ELF-1 (cell line): ENCODE measurements around the gene ARHGAP25.

ENCODE experiments used
- DNase-seq: peaks from one replicate; pipeline ENCODE4 v3.0.0-alpha.2; 2016; ENCODE audit warnings: low read depth, low spot score

Gene ARHGAP25

DNA sequence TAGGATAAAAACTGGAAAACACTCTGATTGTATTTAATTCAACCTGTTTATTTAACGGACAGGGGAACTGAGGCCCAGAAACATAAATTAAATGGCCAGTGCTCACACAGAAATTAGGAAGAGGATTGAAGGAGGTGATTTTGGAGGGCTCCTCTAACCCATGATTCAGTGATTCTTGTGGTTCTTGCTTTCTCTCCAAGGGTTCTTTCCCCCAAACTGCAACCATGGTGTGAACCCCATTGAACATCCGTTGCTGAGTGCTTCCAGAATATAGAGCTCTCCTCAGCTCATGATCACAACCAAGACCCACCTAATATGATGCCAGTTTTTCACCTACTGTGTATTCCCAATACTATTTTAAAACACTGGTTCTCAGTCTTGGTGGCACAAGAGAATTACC, 95.1 kb downstream of the ARHGAP25 start:
- no peak for DNase-seq

- DNase-seq, result no peak
These were observed 97.1 kb downstream of the ARHGAP25 start for GRCh38 chr2:68831686-68832232.

- peak; percentile 30 for DNase-seq
These were observed 97.7 kb downstream of the ARHGAP25 start for GRCh38 chr2:68832233-68832869.

- DNase-seq, result no peak
These were observed 98.6 kb downstream of the ARHGAP25 start for GRCh38 chr2:68833162-68833561.

GRCh38 chr2:68834737-68835376, 100.2 kb downstream of the ARHGAP25 start:
- no peak for DNase-seq

GRCh38 chr2:68835621-68836020, 101.0 kb downstream of the ARHGAP25 start:
- DNase-seq, result no peak

- DNase-seq, result peak; percentile 75
These were observed 102.7 kb downstream of the ARHGAP25 start for GRCh38 chr2:68837164-68837860.

DNA sequence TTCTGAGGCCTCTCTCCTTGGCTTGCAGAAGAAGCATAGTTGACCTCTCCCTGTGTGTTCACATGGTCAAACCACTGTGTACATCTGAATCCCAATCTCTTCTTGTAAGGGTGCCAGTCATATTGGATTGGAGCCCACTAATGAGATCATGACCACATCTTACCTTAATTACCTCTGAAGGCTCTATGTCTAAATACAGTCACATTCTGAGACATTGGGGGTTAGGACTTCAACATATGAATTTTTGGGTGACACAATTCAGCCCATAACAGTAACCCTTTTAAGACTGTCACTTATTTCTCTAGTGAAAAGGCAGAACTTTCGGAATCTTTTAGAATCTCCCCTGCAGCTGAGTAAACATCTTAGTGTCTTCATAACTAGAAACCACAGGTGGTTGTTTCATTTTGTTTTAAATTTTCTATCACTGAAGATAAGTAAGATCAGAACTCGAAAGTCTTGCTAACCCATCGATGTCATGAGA, 103.3 kb downstream of the ARHGAP25 start:
- DNase-seq, result no peak

GRCh38 chr2:68838641-68839040, 104.0 kb downstream of the ARHGAP25 start:
- no peak for DNase-seq

DNA sequence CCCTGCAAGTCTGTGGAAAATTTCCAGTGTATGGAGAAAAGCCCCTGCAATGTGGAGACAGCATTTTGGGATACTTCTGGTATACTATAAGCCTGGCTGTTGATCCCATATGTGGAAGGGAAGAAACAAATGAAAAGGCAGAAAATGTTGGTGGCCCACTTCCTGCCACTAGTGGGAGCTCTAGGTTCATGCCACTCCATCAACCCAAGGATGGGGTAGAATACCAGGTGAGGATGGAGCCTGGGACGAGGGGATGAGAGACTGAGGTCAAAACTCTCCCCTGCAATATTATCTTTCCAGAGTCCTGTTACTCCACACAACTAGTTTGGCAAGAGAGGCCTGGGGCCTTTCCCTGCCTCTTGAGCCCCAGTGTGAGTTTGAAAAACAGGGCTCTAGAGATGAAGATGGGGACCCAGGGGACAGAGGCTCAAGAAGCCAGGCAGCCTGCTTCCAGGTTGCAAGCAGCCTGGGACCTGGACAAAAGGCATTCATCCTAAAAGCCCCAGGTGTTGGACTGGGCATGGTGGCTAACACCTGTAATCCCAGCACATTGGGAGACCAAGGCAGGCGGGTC, 104.7 kb downstream of the ARHGAP25 start:
- DNase-seq, result peak; percentile 49

- DNase-seq, result no peak
These were observed 110.4 kb downstream of the ARHGAP25 start for GRCh38 chr2:68845043-68845442.

DNA sequence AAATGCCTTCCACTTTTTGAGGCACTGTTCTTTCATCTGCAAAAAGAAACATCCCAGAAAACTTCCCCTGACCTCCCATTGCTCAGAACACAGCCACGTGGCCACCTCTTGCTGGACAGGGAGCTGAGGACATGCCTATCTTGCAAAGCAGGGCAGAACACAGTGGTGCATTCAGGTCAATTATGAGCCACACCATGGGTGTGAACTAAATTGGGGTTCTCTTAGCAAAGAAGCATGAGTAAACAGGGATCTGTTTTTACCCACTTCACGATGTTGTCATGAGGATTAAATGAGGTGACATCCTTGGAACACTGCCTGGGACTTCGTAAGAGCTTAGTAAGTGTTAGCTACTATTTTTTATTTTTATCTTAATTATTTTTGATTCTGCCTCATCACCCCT, 111.5 kb downstream of the ARHGAP25 start:
- no peak for DNase-seq

GRCh38 chr2:68847751-68848150, 113.1 kb downstream of the ARHGAP25 start:
- no peak for DNase-seq

DNA sequence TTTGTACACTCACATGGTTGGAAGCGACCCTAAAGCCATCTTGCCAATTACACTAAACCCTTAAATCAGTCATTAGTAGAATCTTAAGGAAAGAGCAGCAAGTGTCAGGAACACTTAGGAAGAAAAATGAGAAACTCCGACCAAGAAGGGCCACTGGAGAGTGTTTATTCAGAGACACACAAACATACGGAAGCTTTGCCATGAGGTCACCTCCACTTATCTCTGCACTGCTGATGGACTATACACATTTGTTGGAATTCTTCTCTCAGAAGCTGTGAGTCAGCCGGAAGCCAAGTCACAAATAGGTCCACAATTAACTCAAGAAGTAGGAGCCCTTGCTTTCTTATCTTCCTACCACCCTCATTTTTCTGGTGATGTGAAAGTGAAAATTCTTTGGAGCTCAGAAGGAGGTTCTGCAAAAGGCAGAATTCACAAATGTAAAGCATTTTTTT, 115.0 kb downstream of the ARHGAP25 start:
- no peak for DNase-seq

- no peak for DNase-seq
These were observed 115.9 kb downstream of the ARHGAP25 start for GRCh38 chr2:68850524-68850923.

- peak; percentile 32 for DNase-seq
These were observed 118.4 kb downstream of the ARHGAP25 start for GRCh38 chr2:68853035-68853434.

DNA sequence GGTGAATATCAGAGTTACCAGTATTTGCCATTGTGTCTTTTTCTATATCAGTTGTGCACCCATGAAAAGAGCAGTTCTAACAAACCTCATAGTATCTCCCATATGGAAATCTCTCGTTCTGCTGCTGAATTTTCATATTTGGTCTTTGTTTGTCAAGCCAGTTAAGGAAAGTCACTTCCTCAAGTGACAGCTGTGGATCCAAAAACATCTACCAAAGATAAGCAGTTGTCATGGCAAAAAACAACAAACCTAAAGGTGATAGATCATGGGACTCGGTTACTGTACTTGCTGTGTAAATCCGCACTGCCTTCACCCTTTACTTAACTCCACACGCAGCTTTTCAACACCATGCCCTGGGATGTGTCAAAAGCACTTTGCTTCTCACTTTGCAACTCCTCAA, 119.3 kb downstream of the ARHGAP25 start:
- DNase-seq, result no peak

GRCh38 chr2:68854476-68854875, 119.9 kb downstream of the ARHGAP25 start:
- DNase-seq, result no peak

- no peak for DNase-seq
These were observed 120.9 kb downstream of the ARHGAP25 start for GRCh38 chr2:68855550-68855949.

- no peak for DNase-seq
These were observed 122.7 kb downstream of the ARHGAP25 start for GRCh38 chr2:68857202-68857845.

GRCh38 chr2:68857855-68858456, 123.3 kb downstream of the ARHGAP25 start:
- no peak for DNase-seq
